HepG2 (cell line): ENCODE results near the gene KLHL7. TPM values are rescaled to one million over a fixed set of nuclear protein-coding genes. Genes with fewer than 3 reads are reported as not detected.

Source experiments
- ATAC-seq: fragments of 200-7000 bp; cut with Tn5 transposase; 3 replicates; pipeline ENCODE4 v1.9.1; 2020; ENCODE audit warnings: mild to moderate bottlenecking, moderate library complexity
- BruUV-seq: library from RNA; stranded (reverse); fragments of 400-500 nt; replicated peaks from 2 replicates; lab custom pipeline; 2021; lab: Mats Ljungman, UMichigan
- CTCF ChIA-PET: fragments of 300-600 bp; formaldehyde crosslinking; extraction: SDS; loops from one replicate; lab custom pipeline; 2021; ENCODE audit warnings: low total read pairs, inconsistent platforms, low intra/inter-chr PET ratio; lab: Yijun Ruan, JAX
- POLR2A ChIA-PET: fragments of 350-600 bp; sonication (Branson Sonifier 250); formaldehyde crosslinking; loops from one replicate; lab custom pipeline; 2020; ENCODE audit warnings: antibody characterized with exemption, inconsistent platforms; lab: Yijun Ruan, JAX
- DNase-seq: peaks from one replicate; pipeline ENCODE4 v3.0.0-alpha.2; 2015; ENCODE audit warnings: low spot score
- FAIRE-seq: peaks from 3 replicates; lab custom pipeline; 2011; peaks lifted over from hg19 to GRCh38; lab: Jason Lieb, UNC
- H2AFZ ChIP-seq: one replicate; pipeline ENCODE4 v1.6.1; 2011; ENCODE audit warnings: low read length, inconsistent platforms
- H3K27ac ChIP-seq: fragments of 300-600 bp; 3 replicates; pipeline ENCODE4 v1.8.0; 2011; ENCODE audit warnings: mixed run types, mild to moderate bottlenecking, mixed read lengths, low read length, inconsistent platforms; ENCODE audit not compliant: insufficient read depth; ENCODE audit errors: extremely low read length
- H3K27me3 ChIP-seq, 2 experiments: fragments of 200-600 bp in 1 of 2; 2 replicates in 1 of 2; 3 replicates in 1 of 2; pipeline versions ENCODE4 v1.6.0 to v1.8.0; 2011; ENCODE audit warnings: low read length in 2 of 2, mild to moderate bottlenecking in 2 of 2, moderate library complexity in 2 of 2, inconsistent platforms in 1 of 2; ENCODE audit not compliant: insufficient read depth in 2 of 2, control insufficient read depth in 1 of 2
- H3K36me3 ChIP-seq, 2 experiments: fragments of 200-600 bp in 1 of 2; replicated peaks in 1 of 2; 2 replicates in 1 of 2; 3 replicates in 1 of 2; pipeline versions ENCODE4 v1.5.1 to v1.8.0; 2011; ENCODE audit warnings: low read length in 2 of 2, inconsistent platforms in 1 of 2; ENCODE audit not compliant: insufficient read depth in 2 of 2, control insufficient read depth in 1 of 2
- H3K4me1 ChIP-seq: 2 replicates; pipeline ENCODE4 v1.5.1; 2012; ENCODE audit warnings: low read length, inconsistent platforms; ENCODE audit not compliant: insufficient read depth
- H3K4me2 ChIP-seq: 2 replicates; pipeline ENCODE4 v1.6.0; 2011; ENCODE audit warnings: low read depth, low read length, inconsistent platforms
- H3K4me3 ChIP-seq, 3 experiments: fragments of 200-600 bp in 1 of 3; sonication (generic), shearing (Covaris generic) in 1 of 3; replicated peaks in 1 of 3; 2 replicates each; pipeline ENCODE4 v1.5.1; 2011 to 2016; ENCODE audit warnings: low read length in 3 of 3, inconsistent platforms in 2 of 3, low read depth in 2 of 3, mild to moderate bottlenecking in 2 of 3, control low read depth in 1 of 3, mixed read lengths in 1 of 3; ENCODE audit not compliant: insufficient read depth in 1 of 3
- H3K79me2 ChIP-seq: one replicate; pipeline ENCODE4 v1.6.1; 2011; ENCODE audit warnings: low read length, inconsistent platforms; ENCODE audit not compliant: insufficient read depth
- H3K9ac ChIP-seq: 2 replicates; pipeline ENCODE4 v1.6.0; 2011; ENCODE audit warnings: mild to moderate bottlenecking, low read depth, low read length, inconsistent platforms; ENCODE audit not compliant: insufficient read depth
- H3K9me3 ChIP-seq: 2 replicates; pipeline ENCODE4 v1.5.1; 2012; ENCODE audit warnings: mild to moderate bottlenecking, low read length
- H4K20me1 ChIP-seq: 2 replicates; pipeline ENCODE4 v1.6.0; 2011; ENCODE audit warnings: inconsistent platforms, mild to moderate bottlenecking, low read length, moderate library complexity; ENCODE audit not compliant: insufficient read depth
- MAFK ChIP-seq, 2 experiments: IDR thresholded peaks in 1 of 2; conservative IDR thresholded peaks in 1 of 2; 2 replicates each; pipeline ENCODE4 v1.6.1; 2011; ENCODE audit warnings: improper control_type of control experiment in 2 of 2, low read length in 2 of 2
- ZNF337 ChIP-seq: sonication (generic); formaldehyde crosslinking; IDR thresholded peaks from 2 replicates; pipeline ENCODE4 v1.5.1; 2020; ENCODE audit warnings: missing genetic modification reagents, low read depth, mild to moderate bottlenecking, borderline replicate concordance
- ZNF710 ChIP-seq: sonication (generic); formaldehyde crosslinking; IDR thresholded peaks from 2 replicates; pipeline ENCODE4 v1.5.0; 2020; ENCODE audit warnings: mild to moderate bottlenecking, missing genetic modification reagents, borderline replicate concordance
- WGBS: methylation state at CpG from one replicate; pipeline ENCODE4 v1.1.6; 2017; ENCODE audit warnings: low lambda C conversion rate; 5-methylcytosine and 5-hydroxymethylcytosine counted together
- in situ Hi-C: cut with HindIII; loops from 2 replicates; pipeline ENCODE4 v1.10.0; 2017; ENCODE audit warnings: low pct_unique_long_range_greater_than_20kb; ENCODE audit not compliant: extremely low pct_ligation_motif_present
- intact Hi-C: fragments of 100-400 bp; cut with micrococcal nuclease; formaldehyde crosslinking; loops from one replicate; pipeline ENCODE4 v1.10.0; 2022; ENCODE audit not compliant: unreplicated experiment
- polyA plus RNA-seq, 8 experiments: library from polyadenylated mRNA; depleted of rRNA in 3 of 8; stranded (reverse) in 7 of 8; unstranded in 1 of 8; fragments of >200 nt; fragmentation: Illumina TruSeq in 4 of 8; extraction: Trizol in 4 of 8; gene quantifications; 2 replicates each; pipeline versions ENCODE4 v1.2.1 to v1.2.3, GENCODE V29; 2011 to 2016; ENCODE audit warnings: low read depth in 4 of 8, missing spikeins in 1 of 8, mixed read lengths in 1 of 8; ENCODE audit not compliant: insufficient read depth in 1 of 8
- total RNA-seq, 5 experiments: library from RNA; depleted of rRNA; stranded (reverse); fragments of >200 nt; fragmentation: Illumina TruSeq; extraction: Trizol; gene quantifications; 2 replicates each; pipeline ENCODE4 v1.2.3, GENCODE V29; 2016; ENCODE audit warnings: low read depth in 1 of 5
- TF ChIP-seq, protein P1 (sequence below): fragments of 450-650 bp; IDR thresholded peaks from 2 replicates; pipeline ENCODE4 v1.6.1; 2017; ENCODE audit warnings: mild to moderate bottlenecking

Gene KLHL7
- total and polyA plus RNA-seq, 2 of the 13 experiments (the other 11 are each of a cell fraction or from before 2014, with no cell fraction given): 16.2 to 34.4 TPM

- in situ Hi-C loops: loop anchor here (5.0 kb wide), 1 partner anchor 75 kb away; the partner anchor contains the start of gene NUP42
- no TSS peak for BruUV-seq
- Histone ChIP-seq H2AFZ (no peak overlapping the region), H3K4me3 (peak overlapping the region; percentile 88 to 97 (median 96)), H3K79me2 (peaks cover 50% of the 10 kb centered on the region), H4K20me1 (no peaks in the 10 kb centered on the region; the same call in 1 of the 2 replicates), H3K4me1 (peaks cover 18% of the 10 kb centered on the region), H3K4me2 (peak overlapping the region; percentile 84), H3K27ac (peak overlapping the region; percentile 87), H3K9ac (peak overlapping the region; percentile 82), H3K9me3 (no peaks in the 10 kb centered on the region), H3K36me3 (no peaks in the 10 kb centered on the region), H3K27me3 (no peaks in the 10 kb centered on the region; a peak in 1 of 5 replicates)
- intact Hi-C loops: loop anchor here (10.0 kb wide), 1 partner anchor 158 kb away; no protein-coding TSS in a partner anchor
- DNase-seq (no peak), ATAC-seq (no peak), FAIRE-seq (peak; percentile 51)
- ChIA-PET POLR2A (interaction anchor here (0.6 to 1.4 kb wide), 7 partner anchors 11 to 78 kb away, joined by 3 to 10 read pairs (median 3); partner anchors contain the start of gene NUP42), CTCF (no interaction called here)
- TF ChIP-seq ZNF710 (CRISPR knock-in tag) (no peak), ZNF337 (0 out of 2 replicates have a peak, but pooled peaks have one; percentile 2)
- 7% methylated on average over 9 of the region's 9 CpGs for WGBS
These were observed 1.5 kb downstream of the KLHL7 start for GRCh38 chr7:23106823-23107663.

DNA sequence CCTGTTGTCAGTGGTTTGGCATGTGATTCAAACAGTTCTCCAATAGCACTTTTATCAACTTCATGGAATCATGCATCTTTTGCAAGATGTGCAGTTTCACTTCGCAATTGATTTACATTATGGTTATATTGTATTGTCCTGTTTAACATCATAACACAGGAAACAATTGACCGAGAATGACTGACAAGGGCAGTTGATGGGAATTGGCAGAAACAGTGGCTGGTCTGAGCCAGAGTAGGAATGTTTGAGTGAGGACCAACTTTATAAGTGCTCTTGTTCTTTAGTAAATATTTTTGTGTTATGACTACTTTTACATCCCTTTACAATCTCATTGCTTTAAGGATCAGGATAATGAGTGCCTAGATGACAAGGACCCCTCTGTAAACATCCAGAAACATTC lies 2.2 kb downstream of the KLHL7 start:
- Histone ChIP-seq H3K79me2 (peaks cover 54% of the 10 kb centered on the region), H3K27me3 (no peaks in the 10 kb centered on the region; a peak in 1 of 5 replicates), H3K36me3 (no peaks in the 10 kb centered on the region), H2AFZ (no peak overlapping the region), H4K20me1 (no peaks in the 10 kb centered on the region; the same call in 1 of the 2 replicates), H3K4me1 (peaks cover 18% of the 10 kb centered on the region), H3K9me3 (no peaks in the 10 kb centered on the region), H3K4me3 (peak overlapping the region; percentile 88 to 97 (median 96); a peak in 3 of 6 replicates), H3K4me2 (peak overlapping the region; percentile 84), H3K27ac (no peak overlapping the region), H3K9ac (peak overlapping the region; percentile 82)
- ChIA-PET POLR2A (interaction anchor here (0.8 kb wide), 1 partner anchor 22 kb away, joined by 3 read pairs; no protein-coding TSS in a partner anchor), CTCF (no interaction called here)
- in situ Hi-C loops: loop anchor here (5.0 kb wide), 1 partner anchor 75 kb away; the partner anchor contains the start of gene NUP42
- FAIRE-seq: no peak
- no TSS peak for BruUV-seq
- DNase-seq: no peak
- no peak for ATAC-seq
- TF ChIP-seq MAFK (conservative IDR thresholded peaks at IDR 0.05 in 1 of 2, IDR thresholded peaks at IDR 0.05 in 1 of 2; ENCODE audit: low read length in 2 of 2): 0 out of 4 replicates have a peak, but pooled peaks of 1 of the 2 experiments have one; percentile 3
- TF ChIP-seq, protein P1, sequence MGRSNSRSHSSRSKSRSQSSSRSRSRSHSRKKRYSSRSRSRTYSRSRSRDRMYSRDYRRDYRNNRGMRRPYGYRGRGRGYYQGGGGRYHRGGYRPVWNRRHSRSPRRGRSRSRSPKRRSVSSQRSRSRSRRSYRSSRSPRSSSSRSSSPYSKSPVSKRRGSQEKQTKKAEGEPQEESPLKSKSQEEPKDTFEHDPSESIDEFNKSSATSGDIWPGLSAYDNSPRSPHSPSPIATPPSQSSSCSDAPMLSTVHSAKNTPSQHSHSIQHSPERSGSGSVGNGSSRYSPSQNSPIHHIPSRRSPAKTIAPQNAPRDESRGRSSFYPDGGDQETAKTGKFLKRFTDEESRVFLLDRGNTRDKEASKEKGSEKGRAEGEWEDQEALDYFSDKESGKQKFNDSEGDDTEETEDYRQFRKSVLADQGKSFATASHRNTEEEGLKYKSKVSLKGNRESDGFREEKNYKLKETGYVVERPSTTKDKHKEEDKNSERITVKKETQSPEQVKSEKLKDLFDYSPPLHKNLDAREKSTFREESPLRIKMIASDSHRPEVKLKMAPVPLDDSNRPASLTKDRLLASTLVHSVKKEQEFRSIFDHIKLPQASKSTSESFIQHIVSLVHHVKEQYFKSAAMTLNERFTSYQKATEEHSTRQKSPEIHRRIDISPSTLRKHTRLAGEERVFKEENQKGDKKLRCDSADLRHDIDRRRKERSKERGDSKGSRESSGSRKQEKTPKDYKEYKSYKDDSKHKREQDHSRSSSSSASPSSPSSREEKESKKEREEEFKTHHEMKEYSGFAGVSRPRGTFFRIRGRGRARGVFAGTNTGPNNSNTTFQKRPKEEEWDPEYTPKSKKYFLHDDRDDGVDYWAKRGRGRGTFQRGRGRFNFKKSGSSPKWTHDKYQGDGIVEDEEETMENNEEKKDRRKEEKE: no peak
- 81% methylated on average over 2 of the region's 2 CpGs for WGBS
- intact Hi-C loops: loop anchor here (10.0 kb wide), 1 partner anchor 157 kb away; no protein-coding TSS in a partner anchor
